Activated naive CD4-positive, alpha-beta T cell treated with anti-CD3 and anti-CD28 coated beads, Interleukin-2, amount 50 U/mL, for 24 hours (primary cell): ENCODE results near the gene HSDL2.

Experiments
- H3K27ac Mint-ChIP-seq: one replicate; pipeline ENCODE4 v1.8.0; 2021; ENCODE audit warnings: mild to moderate bottlenecking, mixed read lengths
- H3K27me3 Mint-ChIP-seq: one replicate; pipeline ENCODE4 v1.8.0; 2021; ENCODE audit warnings: mixed read lengths
- H3K36me3 Mint-ChIP-seq: one replicate; pipeline ENCODE4 v1.8.0; 2021; ENCODE audit warnings: mixed read lengths
- H3K4me1 Mint-ChIP-seq: one replicate; pipeline ENCODE4 v1.8.0; 2021; ENCODE audit warnings: mixed read lengths
- H3K4me3 Mint-ChIP-seq: one replicate; pipeline ENCODE4 v1.8.0; 2021; ENCODE audit warnings: mild to moderate bottlenecking, mixed read lengths
- H3K9me3 Mint-ChIP-seq: one replicate; pipeline ENCODE4 v1.8.0; 2021; ENCODE audit warnings: mixed read lengths

The HSDL2 gene

DNA sequence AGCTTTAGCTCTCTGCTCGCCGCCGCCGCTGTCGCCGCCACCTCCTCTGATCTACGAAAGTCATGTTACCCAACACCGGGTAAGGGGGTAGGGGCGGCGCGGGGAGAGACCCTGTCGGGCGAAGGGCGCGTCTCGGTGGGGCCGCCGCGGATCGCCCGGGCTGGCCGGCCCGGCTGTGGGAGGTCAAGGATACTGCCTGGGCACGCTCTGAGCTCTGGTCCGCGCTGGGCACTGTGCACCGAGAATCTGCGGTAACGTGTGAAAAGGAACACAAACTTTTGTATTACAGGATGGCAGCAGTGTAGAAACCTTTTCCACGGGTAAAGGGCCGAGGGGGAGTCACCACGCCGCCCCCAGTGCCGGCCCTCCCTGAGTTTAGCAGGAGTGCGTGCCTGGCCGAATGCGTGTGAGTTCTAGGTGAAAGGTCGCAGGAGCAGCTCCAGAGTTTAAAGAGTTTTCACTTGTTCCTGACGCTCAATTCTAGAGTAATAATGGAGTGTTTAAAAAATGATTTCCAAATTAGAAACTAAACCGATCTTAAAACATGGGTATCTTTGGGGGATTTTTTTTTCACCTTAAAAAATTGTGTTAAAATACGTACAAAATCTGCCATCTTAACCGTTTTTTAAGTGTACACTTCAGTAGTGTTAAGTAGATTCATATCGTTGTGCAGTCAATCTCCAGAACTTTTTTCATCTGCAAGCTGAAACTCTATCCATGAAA lies at the start of gene HSDL2:
HSDL2 (plus strand) TSS at position 7 of the 723 bp plus-strand sequence; CDS start at position 63, 56 bp downstream.
- peak within 1 kb of the TSS; percentile 98 for H3K27ac Mint-ChIP-seq
- H3K27me3 Mint-ChIP-seq: no peaks in the 10 kb centered on the region
- no peaks in the 10 kb centered on the region for H3K36me3 Mint-ChIP-seq
- H3K4me1 Mint-ChIP-seq: peaks cover 53% of the 10 kb centered on the region
- peak within 1 kb of the TSS; percentile 100 for H3K4me3 Mint-ChIP-seq
- no peaks in the 10 kb centered on the region for H3K9me3 Mint-ChIP-seq

- Mint-ChIP-seq H3K27ac (peak overlapping the region; percentile 98), H3K4me3 (peak overlapping the region; percentile 98), H3K36me3 (no peaks in the 10 kb centered on the region), H3K9me3 (no peaks in the 10 kb centered on the region), H3K27me3 (no peaks in the 10 kb centered on the region), H3K4me1 (peaks cover 51% of the 10 kb centered on the region)
Observed at GRCh38 chr9:112331674-112331952, 48.3 kb upstream of the HSDL2 start.

GRCh38 chr9:112332214-112332613 lies 47.7 kb upstream of the HSDL2 start:
- Mint-ChIP-seq H3K4me3 (peak overlapping the region; percentile 98), H3K9me3 (no peaks in the 10 kb centered on the region), H3K27ac (peak overlapping the region; percentile 98), H3K27me3 (no peaks in the 10 kb centered on the region), H3K4me1 (peaks cover 51% of the 10 kb centered on the region), H3K36me3 (no peaks in the 10 kb centered on the region)

- Mint-ChIP-seq H3K9me3 (no peaks in the 10 kb centered on the region), H3K27me3 (no peaks in the 10 kb centered on the region), H3K27ac (peak overlapping the region; percentile 98), H3K4me1 (peaks cover 48% of the 10 kb centered on the region), H3K36me3 (no peaks in the 10 kb centered on the region), H3K4me3 (peak overlapping the region; percentile 98)
Observed at GRCh38 chr9:112332674-112332976, 47.3 kb upstream of the HSDL2 start.

- Mint-ChIP-seq H3K27ac (peak within 1 kb of the TSS; percentile 98), H3K27me3 (no peaks in the 10 kb centered on the region), H3K4me3 (peak within 1 kb of the TSS; percentile 98), H3K36me3 (no peaks in the 10 kb centered on the region), H3K9me3 (no peaks in the 10 kb centered on the region), H3K4me1 (peaks cover 43% of the 10 kb centered on the region)
Observed at GRCh38 chr9:112332977-112333638, 46.8 kb upstream of the HSDL2 start, which contains the start of gene PTBP3. Gene PTBP3 (minus strand): TSS chr9:112333619. CDS start chr9:112297865, 35,754 bp downstream.

DNA sequence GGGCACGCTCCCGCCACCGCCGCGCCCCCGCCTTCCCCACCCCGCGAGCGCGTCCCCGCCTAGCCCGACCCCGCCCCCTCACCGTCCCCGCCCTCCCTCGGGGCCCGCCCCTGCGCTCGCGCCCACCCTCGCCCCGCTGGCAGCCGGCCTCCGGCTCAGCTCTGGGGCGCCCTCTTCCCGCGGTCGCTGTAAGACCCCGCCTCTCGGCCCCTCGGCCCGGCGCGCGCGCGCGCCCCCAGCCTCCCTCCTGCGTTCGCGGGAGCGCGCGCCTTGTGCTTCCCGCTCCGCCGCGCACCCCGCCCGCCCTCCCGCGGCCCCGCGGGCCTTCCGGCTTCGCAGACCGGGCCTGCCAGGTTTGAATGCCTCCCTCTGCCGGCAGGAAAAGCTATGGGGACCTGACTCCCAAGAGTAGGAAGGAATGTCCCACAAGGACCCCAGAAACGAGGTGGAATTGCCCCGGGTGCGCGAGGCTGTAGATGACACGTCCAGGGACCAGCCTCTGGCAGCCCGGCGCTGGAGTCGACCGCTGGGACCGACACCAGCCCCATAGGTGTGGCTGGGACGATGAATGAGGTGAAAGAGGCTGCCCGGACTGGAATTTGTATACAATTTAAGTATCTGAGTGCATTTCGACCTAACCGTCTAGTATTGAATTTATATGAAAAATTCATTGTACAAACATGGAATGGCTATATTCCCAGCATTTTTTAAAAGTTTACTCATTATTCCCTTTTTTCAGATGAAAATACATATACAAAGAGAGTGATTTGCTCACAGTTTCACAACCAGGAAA lies 46.1 kb upstream of the HSDL2 start:
- H3K36me3 Mint-ChIP-seq: no peaks in the 10 kb centered on the region
- peaks cover 36% of the 10 kb centered on the region for H3K4me1 Mint-ChIP-seq
- no peaks in the 10 kb centered on the region for H3K27me3 Mint-ChIP-seq
- H3K4me3 Mint-ChIP-seq: peak overlapping the region; percentile 91
- no peaks in the 10 kb centered on the region for H3K9me3 Mint-ChIP-seq
- H3K27ac Mint-ChIP-seq: peak overlapping the region; percentile 98

DNA sequence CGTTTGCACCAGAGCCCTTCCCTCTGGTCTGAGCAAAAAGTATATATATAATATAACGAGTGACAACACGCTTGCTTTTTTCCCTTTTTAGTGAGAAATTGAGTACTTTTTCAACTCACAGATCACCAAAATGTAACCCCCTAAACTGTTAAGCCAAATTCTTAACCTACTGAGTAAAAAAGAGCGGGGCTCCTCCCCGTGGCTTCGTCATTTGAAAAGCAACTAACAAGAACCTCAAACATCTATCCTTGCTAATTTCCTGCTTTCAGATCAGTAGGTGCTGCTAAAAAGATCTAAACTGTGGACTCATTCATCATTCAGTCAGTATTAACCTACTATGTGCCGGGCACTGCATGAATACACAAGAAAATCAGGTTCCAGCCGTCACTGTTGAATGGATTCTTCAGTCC lies 45.5 kb upstream of the HSDL2 start:
- Mint-ChIP-seq H3K9me3 (no peaks in the 10 kb centered on the region), H3K4me3 (peak overlapping the region; percentile 89), H3K27ac (peak overlapping the region; percentile 98), H3K36me3 (no peaks in the 10 kb centered on the region), H3K27me3 (no peaks in the 10 kb centered on the region), H3K4me1 (peaks cover 34% of the 10 kb centered on the region)

DNA sequence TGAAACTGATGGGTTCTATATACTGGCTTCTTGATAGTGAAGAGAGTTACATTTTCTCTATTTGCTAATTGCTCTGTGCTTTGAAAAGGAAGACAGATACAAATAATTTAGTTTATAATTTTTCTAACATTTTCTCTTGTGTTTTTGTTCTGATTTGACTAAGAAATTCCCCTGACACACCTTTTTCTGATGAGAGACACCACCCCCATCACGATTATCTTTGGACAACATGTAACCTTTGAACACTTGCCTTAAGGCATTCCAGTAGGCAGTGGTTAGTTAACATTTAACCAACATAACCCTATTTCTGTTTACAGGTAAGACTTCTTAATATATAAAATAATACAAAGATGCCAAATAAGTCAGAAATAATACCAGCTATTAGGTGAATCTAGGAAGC lies 42.4 kb upstream of the HSDL2 start:
- Mint-ChIP-seq H3K9me3 (no peaks in the 10 kb centered on the region), H3K4me1 (peaks cover 6% of the 10 kb centered on the region), H3K27me3 (no peaks in the 10 kb centered on the region), H3K27ac (no peak overlapping the region), H3K36me3 (no peaks in the 10 kb centered on the region), H3K4me3 (no peak overlapping the region)

GRCh38 chr9:112338561-112338960 lies 41.3 kb upstream of the HSDL2 start:
- H3K27ac Mint-ChIP-seq: no peak overlapping the region
- H3K9me3 Mint-ChIP-seq: no peaks in the 10 kb centered on the region
- H3K36me3 Mint-ChIP-seq: no peaks in the 10 kb centered on the region
- peaks cover 6% of the 10 kb centered on the region for H3K4me1 Mint-ChIP-seq
- H3K4me3 Mint-ChIP-seq: no peak overlapping the region
- no peaks in the 10 kb centered on the region for H3K27me3 Mint-ChIP-seq

GRCh38 chr9:112339886-112340285 lies 40.0 kb upstream of the HSDL2 start:
- no peak overlapping the region for H3K4me3 Mint-ChIP-seq
- H3K9me3 Mint-ChIP-seq: no peaks in the 10 kb centered on the region
- H3K27me3 Mint-ChIP-seq: no peaks in the 10 kb centered on the region
- no peak overlapping the region for H3K27ac Mint-ChIP-seq
- no peaks in the 10 kb centered on the region for H3K36me3 Mint-ChIP-seq
- no peaks in the 10 kb centered on the region for H3K4me1 Mint-ChIP-seq

DNA sequence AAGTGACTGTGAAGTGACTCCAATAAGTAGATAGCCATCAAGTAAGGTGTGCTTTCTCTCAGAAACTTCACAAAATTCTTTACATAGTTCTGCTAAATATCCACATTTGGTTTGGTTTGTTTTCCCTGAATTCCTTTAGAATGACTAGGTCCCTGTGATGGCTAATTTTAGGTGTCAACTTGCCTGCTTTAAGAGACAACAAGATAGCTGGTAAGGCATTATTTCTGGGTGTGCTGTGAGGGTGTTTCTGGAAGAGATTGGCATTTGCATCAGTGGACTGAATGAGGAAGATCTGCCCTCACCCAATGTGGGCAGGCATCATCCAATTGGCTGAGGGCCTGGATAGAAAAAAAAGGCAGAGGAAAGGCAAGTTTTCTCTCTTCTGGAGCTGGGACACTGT lies 38.2 kb upstream of the HSDL2 start:
- H3K9me3 Mint-ChIP-seq: no peaks in the 10 kb centered on the region
- H3K36me3 Mint-ChIP-seq: no peaks in the 10 kb centered on the region
- H3K4me3 Mint-ChIP-seq: no peak overlapping the region
- H3K27me3 Mint-ChIP-seq: no peaks in the 10 kb centered on the region
- no peaks in the 10 kb centered on the region for H3K4me1 Mint-ChIP-seq
- H3K27ac Mint-ChIP-seq: no peak overlapping the region

- Mint-ChIP-seq H3K4me1 (peaks cover 15% of the 10 kb centered on the region), H3K27me3 (no peaks in the 10 kb centered on the region), H3K27ac (peak overlapping the region; percentile 85), H3K9me3 (no peaks in the 10 kb centered on the region), H3K36me3 (no peaks in the 10 kb centered on the region), H3K4me3 (peak overlapping the region; percentile 84)
Observed at GRCh38 chr9:112348257-112349007, 31.5 kb upstream of the HSDL2 start.

GRCh38 chr9:112349008-112349333 lies 30.9 kb upstream of the HSDL2 start:
- Mint-ChIP-seq H3K4me3 (peak overlapping the region; percentile 84), H3K4me1 (peaks cover 16% of the 10 kb centered on the region), H3K36me3 (no peaks in the 10 kb centered on the region), H3K27me3 (no peaks in the 10 kb centered on the region), H3K9me3 (no peaks in the 10 kb centered on the region), H3K27ac (no peak overlapping the region)

GRCh38 chr9:112351184-112351583 lies 28.7 kb upstream of the HSDL2 start:
- Mint-ChIP-seq H3K4me3 (no peak overlapping the region), H3K9me3 (no peaks in the 10 kb centered on the region), H3K36me3 (no peaks in the 10 kb centered on the region), H3K4me1 (peaks cover 37% of the 10 kb centered on the region), H3K27me3 (no peaks in the 10 kb centered on the region), H3K27ac (no peak overlapping the region)

DNA sequence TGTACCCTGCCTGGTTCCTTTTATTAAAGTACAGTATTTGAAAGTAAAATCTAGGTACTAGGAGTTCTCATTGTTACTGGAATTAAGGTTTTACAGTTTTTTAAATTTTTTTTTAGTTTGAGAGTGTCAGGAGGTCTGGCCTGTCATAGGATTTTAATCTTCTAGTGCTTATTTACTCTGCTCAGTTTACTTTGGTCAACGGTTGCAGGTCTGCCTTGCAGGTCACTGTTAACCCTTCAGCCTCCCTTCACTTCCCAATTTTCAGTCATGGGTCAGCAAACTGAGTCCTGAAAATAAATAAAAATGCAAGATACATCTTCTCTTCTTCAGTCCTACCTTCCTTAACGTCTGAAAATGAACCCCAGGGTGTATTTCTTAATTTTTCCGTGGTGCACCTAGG lies 27.7 kb upstream of the HSDL2 start:
- Mint-ChIP-seq H3K27ac (peak overlapping the region; percentile 8), H3K4me3 (no peak overlapping the region), H3K9me3 (no peaks in the 10 kb centered on the region), H3K4me1 (peaks cover 40% of the 10 kb centered on the region), H3K36me3 (no peaks in the 10 kb centered on the region), H3K27me3 (no peaks in the 10 kb centered on the region)
